WERI-Rb-1 (cell line): ENCODE results near the gene STRA6.

Experiments used
- DNase-seq: peaks from one replicate; pipeline ENCODE4 v3.0.0-alpha.2; 2020
- H3K27ac ChIP-seq: fragments of 250-450 bp; sonication (Bioruptor Pico); 2 replicates; pipeline ENCODE4 v1.5.1; 2020; ENCODE audit warnings: mild to moderate bottlenecking, moderate library complexity
- H3K27me3 ChIP-seq: fragments of 250-450 bp; sonication (Bioruptor Pico); 2 replicates; pipeline ENCODE4 v1.5.1; 2021; ENCODE audit warnings: mild to moderate bottlenecking, low read depth, moderate library complexity; ENCODE audit not compliant: insufficient read depth, severe bottlenecking
- H3K36me3 ChIP-seq: fragments of 250-450 bp; sonication (Bioruptor Pico); 2 replicates; pipeline ENCODE4 v1.5.1; 2020; ENCODE audit warnings: mild to moderate bottlenecking, moderate library complexity
- H3K4me3 ChIP-seq: 2 replicates; pipeline ENCODE4 v1.5.1; 2011; ENCODE audit warnings: low read depth, mild to moderate bottlenecking, control low read depth, low read length
- H3K9me3 ChIP-seq: fragments of 250-450 bp; sonication (Bioruptor Pico); 2 replicates; pipeline ENCODE4 v1.5.1; 2021; ENCODE audit warnings: mild to moderate bottlenecking, moderate library complexity; ENCODE audit not compliant: severe bottlenecking
- TF ChIP-seq, protein P1 (sequence below): IDR thresholded peaks from 2 replicates; pipeline ENCODE4 v1.5.1; 2011; ENCODE audit warnings: low read depth, mild to moderate bottlenecking, control low read depth, inconsistent platforms, low read length

The STRA6 gene

GRCh38 chr15:74135041-74135565 is 67.5 kb downstream of the STRA6 start:
- no peak for DNase-seq
- TF ChIP-seq, protein P1, sequence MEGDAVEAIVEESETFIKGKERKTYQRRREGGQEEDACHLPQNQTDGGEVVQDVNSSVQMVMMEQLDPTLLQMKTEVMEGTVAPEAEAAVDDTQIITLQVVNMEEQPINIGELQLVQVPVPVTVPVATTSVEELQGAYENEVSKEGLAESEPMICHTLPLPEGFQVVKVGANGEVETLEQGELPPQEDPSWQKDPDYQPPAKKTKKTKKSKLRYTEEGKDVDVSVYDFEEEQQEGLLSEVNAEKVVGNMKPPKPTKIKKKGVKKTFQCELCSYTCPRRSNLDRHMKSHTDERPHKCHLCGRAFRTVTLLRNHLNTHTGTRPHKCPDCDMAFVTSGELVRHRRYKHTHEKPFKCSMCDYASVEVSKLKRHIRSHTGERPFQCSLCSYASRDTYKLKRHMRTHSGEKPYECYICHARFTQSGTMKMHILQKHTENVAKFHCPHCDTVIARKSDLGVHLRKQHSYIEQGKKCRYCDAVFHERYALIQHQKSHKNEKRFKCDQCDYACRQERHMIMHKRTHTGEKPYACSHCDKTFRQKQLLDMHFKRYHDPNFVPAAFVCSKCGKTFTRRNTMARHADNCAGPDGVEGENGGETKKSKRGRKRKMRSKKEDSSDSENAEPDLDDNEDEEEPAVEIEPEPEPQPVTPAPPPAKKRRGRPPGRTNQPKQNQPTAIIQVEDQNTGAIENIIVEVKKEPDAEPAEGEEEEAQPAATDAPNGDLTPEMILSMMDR = no peak
- no peak overlapping the region for H3K4me3 ChIP-seq
- peaks cover 14% of the 10 kb centered on the region for H3K9me3 ChIP-seq
- peak overlapping the region; percentile 98 for H3K27ac ChIP-seq
- H3K27me3 ChIP-seq = no peaks in the 10 kb centered on the region
- no peaks in the 10 kb centered on the region for H3K36me3 ChIP-seq

GRCh38 chr15:74134387-74135027 is 68.1 kb downstream of the STRA6 start:
- peak overlapping the region; percentile 36 for H3K27ac ChIP-seq
- peaks cover 14% of the 10 kb centered on the region for H3K9me3 ChIP-seq
- no peaks in the 10 kb centered on the region for H3K27me3 ChIP-seq
- DNase-seq = no peak
- TF ChIP-seq, protein P1 = peak; percentile 28; the same call in 1 of the 2 replicates
- no peak overlapping the region for H3K4me3 ChIP-seq
- no peaks in the 10 kb centered on the region for H3K36me3 ChIP-seq

- Histone ChIP-seq H3K9me3 (peaks cover 14% of the 10 kb centered on the region), H3K36me3 (no peaks in the 10 kb centered on the region), H3K27me3 (no peaks in the 10 kb centered on the region), H3K4me3 (no peak overlapping the region), H3K27ac (no peak overlapping the region)
- DNase-seq = no peak
- TF ChIP-seq, protein P1 = no peak
Observed at GRCh38 chr15:74133694-74134386, 68.7 kb downstream of the STRA6 start.

DNA sequence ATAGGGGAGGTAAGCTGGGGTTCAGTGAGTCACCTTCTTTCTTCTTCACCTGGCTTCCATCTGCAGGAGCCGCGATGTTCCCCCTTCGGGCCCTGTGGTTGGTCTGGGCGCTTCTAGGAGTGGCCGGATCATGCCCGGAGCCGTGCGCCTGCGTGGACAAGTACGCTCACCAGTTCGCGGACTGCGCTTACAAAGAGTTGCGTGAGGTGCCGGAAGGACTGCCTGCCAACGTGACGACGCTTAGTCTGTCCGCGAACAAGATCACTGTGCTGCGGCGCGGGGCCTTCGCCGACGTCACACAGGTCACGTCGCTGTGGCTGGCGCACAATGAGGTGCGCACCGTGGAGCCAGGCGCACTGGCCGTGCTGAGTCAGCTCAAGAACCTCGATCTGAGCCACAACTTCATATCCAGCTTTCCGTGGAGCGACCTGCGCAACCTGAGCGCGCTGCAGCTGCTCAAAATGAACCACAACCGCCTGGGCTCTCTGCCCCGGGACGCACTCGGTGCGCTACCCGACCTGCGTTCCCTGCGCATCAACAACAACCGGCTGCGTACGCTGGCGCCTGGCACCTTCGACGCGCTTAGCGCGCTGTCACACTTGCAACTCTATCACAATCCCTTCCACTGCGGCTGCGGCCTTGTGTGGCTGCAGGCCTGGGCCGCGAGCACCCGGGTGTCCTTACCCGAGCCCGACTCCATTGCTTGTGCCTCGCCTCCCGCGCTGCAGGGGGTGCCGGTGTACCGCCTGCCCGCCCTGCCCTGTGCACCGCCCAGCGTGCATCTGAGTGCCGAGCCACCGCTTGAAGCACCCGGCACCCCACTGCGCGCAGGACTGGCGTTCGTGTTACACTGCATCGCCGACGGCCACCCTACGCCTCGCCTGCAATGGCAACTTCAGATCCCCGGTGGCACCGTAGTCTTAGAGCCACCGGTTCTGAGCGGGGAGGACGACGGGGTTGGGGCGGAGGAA is 69.6 kb downstream of the STRA6 start:
- H3K9me3 ChIP-seq = peaks cover 14% of the 10 kb centered on the region
- no peaks in the 10 kb centered on the region for H3K27me3 ChIP-seq
- TF ChIP-seq, protein P1 = 0 out of 2 replicates have a peak, but pooled peaks have one; percentile 14
- DNase-seq = no peak
- H3K4me3 ChIP-seq = no peak overlapping the region
- H3K27ac ChIP-seq = no peak overlapping the region
- no peaks in the 10 kb centered on the region for H3K36me3 ChIP-seq

DNA sequence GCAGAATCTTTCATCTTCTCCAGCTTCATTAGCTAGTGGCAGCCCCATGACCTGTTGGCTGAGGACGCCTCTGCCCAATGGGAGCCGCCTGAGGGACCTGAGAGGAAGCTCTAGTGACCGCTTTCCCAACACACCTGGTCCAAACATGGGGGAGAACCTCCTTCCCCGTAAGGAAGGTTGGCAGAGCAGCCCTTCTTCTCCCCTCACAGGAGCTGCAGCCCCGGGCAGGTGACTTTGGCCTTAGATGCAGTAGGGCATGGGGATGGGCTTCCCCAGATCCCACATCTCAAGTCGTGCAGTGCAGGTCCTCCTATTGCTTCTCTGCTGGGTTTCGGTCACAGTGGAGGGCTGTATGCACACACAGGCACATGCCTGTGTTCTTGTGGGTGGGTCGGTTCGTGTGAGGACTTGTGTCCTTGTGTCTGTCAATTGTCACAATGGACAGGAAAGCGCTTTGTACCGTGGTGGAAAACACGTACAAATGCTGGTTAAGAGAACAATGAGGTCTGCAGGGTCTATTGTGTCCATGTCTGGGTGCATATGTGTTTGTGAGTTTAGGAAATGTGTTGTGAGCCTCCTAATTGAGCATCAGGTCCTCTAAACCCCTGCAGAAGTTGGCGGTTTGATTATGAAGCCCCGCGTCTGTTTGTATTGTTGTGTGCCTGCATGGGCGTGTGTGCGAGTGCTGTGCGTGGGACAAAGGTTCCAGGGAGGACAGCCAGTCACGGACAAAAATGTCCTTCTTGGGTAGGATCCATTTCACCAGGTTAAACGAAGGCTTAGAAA is 70.8 kb downstream of the STRA6 start:
- TF ChIP-seq, protein P1 = no peak
- no peaks in the 10 kb centered on the region for H3K36me3 ChIP-seq
- H3K27me3 ChIP-seq = no peaks in the 10 kb centered on the region
- DNase-seq = no peak
- peaks cover 14% of the 10 kb centered on the region for H3K9me3 ChIP-seq
- H3K27ac ChIP-seq = no peak overlapping the region
- no peak overlapping the region for H3K4me3 ChIP-seq
